ENCODE results near the gene PPP1R8. TPM values are rescaled to one million over a fixed set of nuclear protein-coding genes. Genes with fewer than 3 reads are reported as not detected.

The PPP1R8 gene
- total RNA-seq, 1 donor from 2014 or later, result 33.4 TPM

- peaks cover 0 to 39% of the 10 kb centered on the region in 2 donors for H3K36me3 ChIP-seq
- intact Hi-C loops (cut with DNase I), result no loop called here
- H3K4me3 ChIP-seq, result no peak overlapping the region
- no peaks in the 10 kb centered on the region for H3K27me3 ChIP-seq
- TF ChIP-seq POLR2A (IDR thresholded peaks at IDR 0.05), result no peak
- no peak for TF ChIP-seq CTCF (IDR thresholded peaks at IDR 0.05)
- no peak for TF ChIP-seq POLR2AphosphoS5 (IDR thresholded peaks at IDR 0.05; ENCODE audit: insufficient read depth in 1 of 2, low read depth in 1 of 2)
- H3K4me1 ChIP-seq, result no peaks in the 10 kb centered on the region
- DNase-seq (ENCODE audit: extremely low spot score in 2 of 2), result no peak
- no peaks in the 10 kb centered on the region for H3K9me3 ChIP-seq
- H3K27ac ChIP-seq, result no peak overlapping the region
Observed at GRCh38 chr1:27809883-27810282, 20.7 kb upstream of the PPP1R8 start.

GRCh38 chr1:27811741-27812500 lies 18.7 kb upstream of the PPP1R8 start:
- no peaks in the 10 kb centered on the region for H3K27me3 ChIP-seq
- no peak overlapping the region for H3K27ac ChIP-seq
- H3K4me1 ChIP-seq, result no peaks in the 10 kb centered on the region
- intact Hi-C loops (cut with DNase I), result no loop called here
- H3K4me3 ChIP-seq, result no peak overlapping the region
- TF ChIP-seq CTCF (IDR thresholded peaks at IDR 0.05) (no peak), POLR2A (IDR thresholded peaks at IDR 0.05) (no peak), POLR2AphosphoS5 (IDR thresholded peaks at IDR 0.05; ENCODE audit: insufficient read depth in 1 of 2, low read depth in 1 of 2) (no peak)
- no peaks in the 10 kb centered on the region for H3K9me3 ChIP-seq
- peaks cover 0 to 37% of the 10 kb centered on the region in 2 donors for H3K36me3 ChIP-seq
- DNase-seq (ENCODE audit: extremely low spot score in 2 of 2), result no peak

GRCh38 chr1:27816921-27817630 lies 13.5 kb upstream of the PPP1R8 start:
- no peak for DNase-seq (ENCODE audit: extremely low spot score in 2 of 2)
- peaks cover 0 to 63% of the 10 kb centered on the region in 2 donors for H3K36me3 ChIP-seq
- H3K9me3 ChIP-seq, result no peaks in the 10 kb centered on the region
- intact Hi-C loops (cut with DNase I), result no loop called here
- no peak overlapping the region for H3K27ac ChIP-seq
- H3K4me1 ChIP-seq, result no peaks in the 10 kb centered on the region
- no peaks in the 10 kb centered on the region for H3K27me3 ChIP-seq
- H3K4me3 ChIP-seq, result no peak overlapping the region
- TF ChIP-seq POLR2A (IDR thresholded peaks at IDR 0.05), result no peak
- no peak for TF ChIP-seq CTCF (IDR thresholded peaks at IDR 0.05)
- no peak for TF ChIP-seq POLR2AphosphoS5 (IDR thresholded peaks at IDR 0.05; ENCODE audit: insufficient read depth in 1 of 2, low read depth in 1 of 2)

- Histone ChIP-seq H3K27ac (no peak overlapping the region), H3K36me3 (peaks cover 0 to 49% of the 10 kb centered on the region in 2 donors), H3K9me3 (no peaks in the 10 kb centered on the region), H3K27me3 (no peaks in the 10 kb centered on the region), H3K4me1 (no peaks in the 10 kb centered on the region), H3K4me3 (no peak overlapping the region)
- intact Hi-C loops (cut with DNase I), result no loop called here
- DNase-seq (ENCODE audit: extremely low spot score in 2 of 2), result no peak
- TF ChIP-seq POLR2AphosphoS5 (IDR thresholded peaks at IDR 0.05; ENCODE audit: insufficient read depth in 1 of 2, low read depth in 1 of 2), result no peak
Observed at GRCh38 chr1:27821761-27822315, 8.7 kb upstream of the PPP1R8 start.

GRCh38 chr1:27823784-27824183 lies 6.8 kb upstream of the PPP1R8 start:
- Histone ChIP-seq H3K4me1 (no peaks in the 10 kb centered on the region), H3K36me3 (peaks cover 0 to 37% of the 10 kb centered on the region in 2 donors), H3K4me3 (no peak overlapping the region), H3K27me3 (no peaks in the 10 kb centered on the region), H3K27ac (no peak overlapping the region), H3K9me3 (no peaks in the 10 kb centered on the region)
- no peak for TF ChIP-seq POLR2A (IDR thresholded peaks at IDR 0.05)
- no peak for TF ChIP-seq CTCF (IDR thresholded peaks at IDR 0.05)
- no peak for TF ChIP-seq POLR2AphosphoS5 (IDR thresholded peaks at IDR 0.05; ENCODE audit: insufficient read depth in 1 of 2, low read depth in 1 of 2)
- no peak for DNase-seq (ENCODE audit: extremely low spot score in 2 of 2)
- intact Hi-C loops (cut with DNase I), result no loop called here
